GM19324 (cell line): ENCODE measurements around the gene OLFM4.

Experiments
- ATAC-seq: cut with Tn5 transposase; IDR thresholded peaks from one replicate; pipeline ENCODE4 v1.9.1; 2021; ENCODE audit warnings: mild to moderate bottlenecking, moderate library complexity; ENCODE audit not compliant: unreplicated experiment, low FRiP score

Gene OLFM4

GRCh38 chr13:53028637-53029203 is at the start of gene OLFM4:
TSS of gene OLFM4 (plus strand) at chr13:53028813. CDS start at chr13:53028837, 24 bp downstream.
- no peak for ATAC-seq

GRCh38 chr13:52978989-52979388 is 49.6 kb upstream of the OLFM4 start:
- ATAC-seq, result no peak

- ATAC-seq, result no peak
Observed at GRCh38 chr13:52980695-52981094, 47.9 kb upstream of the OLFM4 start.

GRCh38 chr13:52983836-52984235 is 44.8 kb upstream of the OLFM4 start:
- ATAC-seq, result no peak

- no peak for ATAC-seq
Observed at GRCh38 chr13:52984881-52985363, 43.7 kb upstream of the OLFM4 start.

- no peak for ATAC-seq
Observed at GRCh38 chr13:52991344-52992020, 37.1 kb upstream of the OLFM4 start.

- no peak for ATAC-seq
Observed at GRCh38 chr13:52992110-52992509, 36.5 kb upstream of the OLFM4 start.

GRCh38 chr13:52994051-52994450 is 34.6 kb upstream of the OLFM4 start:
- ATAC-seq, result no peak

- no peak for ATAC-seq
Observed at GRCh38 chr13:52994865-52995264, 33.7 kb upstream of the OLFM4 start.

- no peak for ATAC-seq
Observed at GRCh38 chr13:52995946-52996345, 32.7 kb upstream of the OLFM4 start.

- no peak for ATAC-seq
Observed at GRCh38 chr13:52997951-52998876, 30.4 kb upstream of the OLFM4 start.

- no peak for ATAC-seq
Observed at GRCh38 chr13:52999093-52999696, 29.4 kb upstream of the OLFM4 start.

GRCh38 chr13:53001444-53002225 is 27.0 kb upstream of the OLFM4 start:
- no peak for ATAC-seq

GRCh38 chr13:53004573-53004972 is 24.0 kb upstream of the OLFM4 start:
- ATAC-seq, result no peak

GRCh38 chr13:53005626-53006025 is 23.0 kb upstream of the OLFM4 start:
- ATAC-seq, result no peak

- no peak for ATAC-seq
Observed at GRCh38 chr13:53007872-53008271, 20.7 kb upstream of the OLFM4 start.

GRCh38 chr13:53010374-53011105 is 18.1 kb upstream of the OLFM4 start:
- ATAC-seq, result no peak

- ATAC-seq, result peak; percentile 51
Observed at GRCh38 chr13:53012707-53013106, 15.9 kb upstream of the OLFM4 start.

GRCh38 chr13:53013113-53013512 is 15.5 kb upstream of the OLFM4 start:
- no peak for ATAC-seq
